DMS53 treated with DMSO at 0.1 percent for 48 hours (cell line): ENCODE measurements around the gene HGFAC.

Source experiments
- DNase-seq: peaks from one replicate; lab custom pipeline; 2025; ENCODE audit not compliant: unreplicated experiment; lab: John Stamatoyannopoulos, UW

Gene HGFAC

DNA sequence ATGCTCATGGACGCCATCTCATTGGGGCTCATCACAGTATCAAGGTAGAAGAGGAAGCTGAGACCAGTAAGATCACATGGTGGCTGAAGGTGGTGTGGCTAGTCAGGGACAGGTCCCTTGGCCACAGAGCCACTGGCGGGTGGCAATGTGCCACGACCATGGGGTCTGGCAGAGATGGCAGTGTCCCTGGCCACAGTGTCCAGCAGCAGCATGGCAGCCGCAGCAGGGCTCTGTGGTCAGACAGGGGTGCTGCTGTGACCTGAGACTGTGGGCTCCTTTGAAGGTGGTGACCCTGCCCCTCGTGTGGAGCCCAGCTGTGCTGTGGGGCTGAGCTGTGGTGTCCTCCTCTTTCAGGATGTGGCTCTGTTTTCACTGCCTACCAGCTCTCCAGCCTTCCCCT lies 19.2 kb downstream of the HGFAC start:
- no peak for DNase-seq

- peak; percentile 89 for DNase-seq
These were observed 19.9 kb downstream of the HGFAC start for GRCh38 chr4:3461515-3462291.

- DNase-seq: no peak
These were observed 20.6 kb downstream of the HGFAC start for GRCh38 chr4:3462321-3462789.

DNA sequence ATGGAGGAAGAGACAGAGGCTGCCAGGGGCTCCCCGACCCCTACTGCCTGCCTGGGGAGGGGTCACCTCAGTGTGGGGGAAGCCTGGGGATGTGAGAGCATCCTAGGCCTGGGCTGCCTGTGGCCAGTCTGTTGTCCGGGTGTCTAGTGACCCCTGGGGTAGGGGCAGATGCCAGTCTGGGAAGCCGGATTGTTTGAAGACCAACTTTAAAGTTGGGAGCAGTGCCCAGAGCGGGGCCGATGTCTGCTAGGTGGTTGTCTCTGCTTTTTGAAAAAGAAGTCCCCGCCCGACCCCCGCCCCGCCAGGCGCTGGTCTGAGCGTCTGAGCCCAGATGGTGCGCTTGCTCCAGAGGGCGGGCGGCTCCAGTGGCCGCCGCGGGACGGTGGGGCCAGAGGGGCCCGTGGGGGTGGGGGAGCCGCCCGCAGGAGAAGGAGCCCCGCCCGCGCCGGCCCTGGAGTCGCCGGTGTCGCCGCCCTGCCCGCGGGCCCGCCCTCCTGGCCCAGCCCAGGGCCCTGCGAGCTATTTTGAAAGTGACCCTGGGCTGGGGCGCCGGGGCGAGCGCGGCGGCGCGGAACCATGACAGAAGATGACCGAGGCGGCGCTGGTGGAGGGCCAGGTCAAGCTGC lies 21.1 kb downstream of the HGFAC start, which contains the start of gene DOK7:
Gene DOK7, plus strand, starts transcription at position 517 of the 626 bp plus-strand sequence. Its CDS starts 70 bp downstream, at position 587.
- no peak for DNase-seq

- no peak for DNase-seq
These were observed 22.0 kb downstream of the HGFAC start for GRCh38 chr4:3463556-3464348.

GRCh38 chr4:3464349-3464905 lies 22.7 kb downstream of the HGFAC start:
- DNase-seq: no peak

GRCh38 chr4:3464911-3465697 lies 23.3 kb downstream of the HGFAC start:
- DNase-seq: no peak

GRCh38 chr4:3465698-3466671 lies 24.2 kb downstream of the HGFAC start:
- DNase-seq: no peak

DNA sequence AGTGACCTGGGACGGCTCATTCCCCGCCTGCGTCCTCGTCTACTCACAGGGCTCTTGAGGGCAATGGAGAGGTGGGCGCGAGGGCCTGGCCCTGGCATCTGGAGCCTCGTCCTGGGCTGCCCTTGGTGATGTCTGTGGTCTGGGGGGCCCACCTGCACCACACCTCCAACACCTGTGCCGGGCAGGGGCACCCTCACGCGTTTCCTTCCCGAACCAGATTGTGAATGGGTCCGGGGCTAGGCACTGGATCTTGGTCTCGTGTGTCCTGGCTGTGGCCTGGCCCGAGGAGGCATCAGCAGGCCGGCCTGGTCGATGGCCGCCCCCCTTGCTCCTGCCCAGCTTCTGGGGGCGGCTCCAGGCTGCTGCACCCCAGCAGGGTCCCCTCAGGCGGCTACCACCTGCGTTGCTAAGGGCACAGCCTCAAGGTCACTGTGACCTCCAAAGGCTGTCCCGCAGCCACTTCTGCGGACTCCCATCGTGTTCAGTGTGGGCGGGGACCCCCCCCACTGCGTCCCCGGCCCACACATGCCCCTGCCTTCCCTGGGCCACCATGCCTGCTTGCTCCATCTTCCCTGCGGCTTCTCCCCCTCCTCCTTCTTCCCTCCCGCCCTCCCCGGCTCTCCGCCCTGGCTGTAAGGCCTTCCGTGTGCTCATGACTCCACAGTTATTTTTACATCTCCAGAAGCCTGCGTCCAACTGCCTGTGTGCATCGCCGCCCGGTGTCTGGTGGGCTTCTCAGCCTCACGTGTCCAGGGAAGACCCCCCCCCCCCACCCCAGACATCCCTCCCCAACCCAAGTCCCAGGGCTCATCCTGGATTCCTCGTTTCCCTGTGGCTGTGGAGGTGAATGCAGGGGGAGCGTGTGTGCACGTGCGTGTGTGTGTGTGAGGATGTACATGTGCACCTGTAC lies 25.2 kb downstream of the HGFAC start:
- no peak for DNase-seq

GRCh38 chr4:3467601-3468031 lies 25.8 kb downstream of the HGFAC start:
- no peak for DNase-seq

DNA sequence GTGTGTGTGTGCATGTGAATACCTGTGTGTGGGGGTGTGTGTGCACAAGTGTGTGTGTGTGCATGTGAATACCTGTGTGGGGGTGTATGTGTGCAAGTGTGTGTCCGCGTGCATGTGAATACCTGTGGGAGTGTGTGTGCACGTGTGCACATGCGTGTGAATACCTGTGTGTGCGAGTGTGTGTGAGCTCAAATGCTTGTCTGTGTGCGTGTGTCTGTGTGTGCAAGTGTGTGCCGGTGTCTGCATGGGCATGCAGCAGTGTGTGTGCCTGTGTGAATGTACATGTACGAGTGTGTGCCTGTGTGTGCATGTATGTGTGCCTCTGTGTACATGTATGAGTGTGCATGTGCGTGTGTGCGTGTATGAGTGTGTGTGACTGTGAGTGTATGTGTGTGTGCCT lies 26.4 kb downstream of the HGFAC start:
- DNase-seq: no peak

GRCh38 chr4:3468804-3469203 lies 27.0 kb downstream of the HGFAC start:
- no peak for DNase-seq

DNA sequence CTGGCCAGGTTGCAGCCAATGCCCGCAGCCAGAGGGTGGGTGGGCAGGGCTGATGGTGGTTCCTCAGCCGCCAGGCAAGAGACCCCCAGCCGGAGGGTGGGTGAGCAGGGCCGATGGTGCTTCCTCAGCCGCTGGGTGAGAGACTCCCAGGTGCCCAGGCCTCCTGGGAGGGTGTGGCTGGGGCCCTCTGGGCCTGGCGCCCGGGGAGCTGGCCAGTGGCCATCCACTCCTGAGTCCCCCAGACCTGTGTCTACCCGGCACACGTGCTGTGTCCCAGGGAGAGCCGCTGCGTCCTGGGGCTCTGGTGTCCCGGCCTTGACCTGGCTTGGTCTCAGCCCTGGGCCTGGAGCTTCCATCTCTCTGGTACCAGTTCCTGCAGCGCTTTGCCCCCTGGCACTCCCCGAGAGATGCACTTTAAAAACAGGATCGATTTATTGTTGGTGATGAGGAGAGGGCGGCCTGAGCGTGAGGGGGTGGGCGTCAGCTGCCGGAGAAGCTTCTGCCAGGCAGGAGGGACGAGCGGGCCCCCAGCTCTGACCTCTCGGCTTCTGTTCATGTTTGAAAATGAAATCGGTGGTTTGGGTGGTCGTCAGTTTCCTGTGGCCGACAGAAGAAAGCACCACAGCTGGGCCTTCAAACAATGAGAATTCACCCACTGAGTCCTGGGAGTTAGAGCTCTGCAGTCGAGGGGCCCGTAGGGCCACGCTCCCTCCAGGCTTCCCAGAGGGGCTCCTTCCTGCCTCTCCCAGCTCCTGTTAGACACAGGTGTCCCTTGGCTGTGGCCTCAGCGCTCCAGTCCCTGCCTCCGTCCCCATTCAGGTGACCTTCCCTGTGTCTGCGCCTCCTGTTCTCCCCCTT lies 27.8 kb downstream of the HGFAC start:
- no peak for DNase-seq

GRCh38 chr4:3470244-3471097 lies 28.7 kb downstream of the HGFAC start:
- DNase-seq: no peak

GRCh38 chr4:3471098-3471760 lies 29.5 kb downstream of the HGFAC start:
- no peak for DNase-seq

GRCh38 chr4:3471886-3472285 lies 30.1 kb downstream of the HGFAC start:
- DNase-seq: no peak
